C4-2B (cell line): Measurements from ENCODE around the gene CTSH.

Experiments
- H3K27ac ChIP-seq: fragments of 450-650 bp; 2 replicates; pipeline ENCODE4 v1.5.1; 2017
- ZFX ChIP-seq: fragments of 450-650 bp; IDR thresholded peaks from 2 replicates; pipeline ENCODE4 v1.6.1; 2017
- TF ChIP-seq, protein P1 (sequence below): fragments of 450-650 bp; conservative IDR thresholded peaks from 2 replicates; pipeline ENCODE4 v1.5.1; 2017; ENCODE audit warnings: mild to moderate bottlenecking

Gene CTSH

DNA sequence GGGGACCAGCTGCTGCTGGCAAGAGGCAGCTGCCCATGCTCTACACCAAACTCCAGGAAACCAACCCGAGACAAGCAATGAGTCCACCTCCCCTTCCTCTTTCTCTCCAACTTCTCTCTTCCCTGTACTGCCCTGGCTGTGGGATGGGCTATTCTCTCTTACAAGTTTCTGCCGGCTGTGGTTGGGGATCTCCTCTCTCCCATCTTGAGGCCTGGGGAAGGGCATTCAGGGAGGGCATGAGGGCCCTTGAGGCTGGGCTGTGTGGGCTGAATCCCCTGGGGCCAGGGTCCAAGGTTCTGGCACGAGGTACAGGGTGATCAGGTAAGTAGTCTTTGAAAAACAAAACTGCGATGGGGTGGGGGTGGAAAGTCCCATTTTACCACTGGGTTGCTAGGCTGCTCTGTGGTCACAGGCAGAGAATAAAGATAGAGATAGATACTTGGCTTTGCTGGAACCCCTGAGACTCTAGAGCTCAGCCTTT, 32.3 kb upstream of the CTSH start:
- no peak for TF ChIP-seq ZFX
- TF ChIP-seq, protein P1, sequence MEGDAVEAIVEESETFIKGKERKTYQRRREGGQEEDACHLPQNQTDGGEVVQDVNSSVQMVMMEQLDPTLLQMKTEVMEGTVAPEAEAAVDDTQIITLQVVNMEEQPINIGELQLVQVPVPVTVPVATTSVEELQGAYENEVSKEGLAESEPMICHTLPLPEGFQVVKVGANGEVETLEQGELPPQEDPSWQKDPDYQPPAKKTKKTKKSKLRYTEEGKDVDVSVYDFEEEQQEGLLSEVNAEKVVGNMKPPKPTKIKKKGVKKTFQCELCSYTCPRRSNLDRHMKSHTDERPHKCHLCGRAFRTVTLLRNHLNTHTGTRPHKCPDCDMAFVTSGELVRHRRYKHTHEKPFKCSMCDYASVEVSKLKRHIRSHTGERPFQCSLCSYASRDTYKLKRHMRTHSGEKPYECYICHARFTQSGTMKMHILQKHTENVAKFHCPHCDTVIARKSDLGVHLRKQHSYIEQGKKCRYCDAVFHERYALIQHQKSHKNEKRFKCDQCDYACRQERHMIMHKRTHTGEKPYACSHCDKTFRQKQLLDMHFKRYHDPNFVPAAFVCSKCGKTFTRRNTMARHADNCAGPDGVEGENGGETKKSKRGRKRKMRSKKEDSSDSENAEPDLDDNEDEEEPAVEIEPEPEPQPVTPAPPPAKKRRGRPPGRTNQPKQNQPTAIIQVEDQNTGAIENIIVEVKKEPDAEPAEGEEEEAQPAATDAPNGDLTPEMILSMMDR = no peak
- no peak overlapping the region for H3K27ac ChIP-seq

DNA sequence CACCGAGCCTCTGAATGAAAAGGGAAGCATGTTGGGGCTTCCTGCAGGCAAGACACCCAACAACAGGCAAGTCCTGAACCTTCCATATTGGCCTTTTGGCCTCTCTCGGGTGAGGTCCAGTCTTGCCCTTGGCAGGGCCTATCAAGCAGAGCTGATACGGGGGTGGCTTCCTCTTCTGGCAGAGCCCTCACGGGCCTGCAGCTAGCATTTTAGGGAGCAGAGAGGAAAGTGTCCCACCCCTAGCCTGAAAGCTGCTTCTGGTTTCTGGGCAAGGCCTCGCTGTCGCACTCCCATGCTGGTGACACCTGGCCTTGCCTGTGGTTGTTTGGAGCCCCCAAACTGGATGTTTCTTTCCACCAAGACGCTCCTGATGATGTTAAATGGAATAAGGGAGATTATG, 31.8 kb upstream of the CTSH start:
- no peak overlapping the region for H3K27ac ChIP-seq
- TF ChIP-seq, protein P1 = no peak
- no peak for TF ChIP-seq ZFX

DNA sequence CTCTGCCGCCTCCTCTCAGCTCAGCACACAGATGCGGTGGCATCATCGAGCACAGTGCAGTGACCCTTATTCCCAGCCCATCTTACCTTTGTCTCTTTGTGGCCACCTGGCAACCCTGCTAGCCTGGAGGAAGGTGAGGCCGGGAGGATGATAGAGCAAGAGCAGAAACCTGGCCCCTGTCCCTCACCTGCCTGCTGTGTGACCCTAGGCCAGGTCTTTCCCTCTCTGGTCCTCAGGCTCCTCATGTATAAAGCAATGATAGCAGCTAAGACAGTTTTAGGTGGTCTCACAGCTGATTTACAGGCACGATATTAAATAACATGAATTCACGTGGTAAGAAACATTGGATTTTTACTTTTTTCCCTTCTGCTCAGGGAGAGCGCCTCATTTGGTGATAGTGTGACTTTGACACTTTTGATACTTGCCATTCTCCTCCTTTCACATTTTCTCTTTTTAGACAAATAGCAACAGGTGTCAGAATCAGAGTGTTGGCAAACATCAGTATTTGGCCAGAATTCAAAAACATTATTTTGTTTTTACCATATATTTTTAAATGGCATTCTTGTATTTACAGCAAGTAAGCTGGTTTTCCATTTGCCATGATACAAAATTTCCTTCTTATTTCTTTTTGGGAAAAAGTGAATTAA, 29.5 kb upstream of the CTSH start:
- TF ChIP-seq, protein P1 = no peak
- no peak for TF ChIP-seq ZFX
- no peak overlapping the region for H3K27ac ChIP-seq

DNA sequence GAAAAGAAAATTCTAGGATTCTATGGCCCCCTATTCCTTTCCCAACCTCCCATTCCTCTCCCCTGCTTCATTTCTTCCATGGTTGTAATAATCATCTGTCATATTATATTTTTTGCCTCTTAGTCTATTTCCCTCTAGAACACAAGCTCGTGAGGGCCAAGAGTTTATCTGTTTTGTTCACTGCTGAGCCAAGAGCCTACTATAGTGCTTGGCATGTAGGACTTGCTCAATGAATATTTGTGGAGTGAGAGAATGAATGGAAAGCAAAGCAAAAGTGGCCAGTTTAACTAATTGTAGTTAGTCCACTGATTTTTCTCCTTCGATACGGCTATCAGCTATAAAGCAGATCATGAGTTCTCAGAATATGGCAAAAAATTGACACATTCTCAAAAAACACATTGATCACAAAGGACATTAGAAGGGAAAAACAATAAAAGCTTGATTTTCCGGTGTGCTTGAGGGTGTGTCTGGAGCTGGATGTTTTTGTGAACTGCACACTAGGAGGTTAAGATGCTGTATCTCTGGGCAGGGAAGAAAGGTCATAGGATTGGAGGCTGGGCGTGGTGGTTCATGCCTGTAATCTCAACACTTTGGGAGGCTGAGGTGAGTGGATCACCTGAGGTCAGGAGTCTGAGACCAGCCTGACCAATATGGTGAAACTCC, 25.0 kb upstream of the CTSH start:
- TF ChIP-seq ZFX = no peak
- TF ChIP-seq, protein P1 = no peak
- H3K27ac ChIP-seq = no peak overlapping the region

DNA sequence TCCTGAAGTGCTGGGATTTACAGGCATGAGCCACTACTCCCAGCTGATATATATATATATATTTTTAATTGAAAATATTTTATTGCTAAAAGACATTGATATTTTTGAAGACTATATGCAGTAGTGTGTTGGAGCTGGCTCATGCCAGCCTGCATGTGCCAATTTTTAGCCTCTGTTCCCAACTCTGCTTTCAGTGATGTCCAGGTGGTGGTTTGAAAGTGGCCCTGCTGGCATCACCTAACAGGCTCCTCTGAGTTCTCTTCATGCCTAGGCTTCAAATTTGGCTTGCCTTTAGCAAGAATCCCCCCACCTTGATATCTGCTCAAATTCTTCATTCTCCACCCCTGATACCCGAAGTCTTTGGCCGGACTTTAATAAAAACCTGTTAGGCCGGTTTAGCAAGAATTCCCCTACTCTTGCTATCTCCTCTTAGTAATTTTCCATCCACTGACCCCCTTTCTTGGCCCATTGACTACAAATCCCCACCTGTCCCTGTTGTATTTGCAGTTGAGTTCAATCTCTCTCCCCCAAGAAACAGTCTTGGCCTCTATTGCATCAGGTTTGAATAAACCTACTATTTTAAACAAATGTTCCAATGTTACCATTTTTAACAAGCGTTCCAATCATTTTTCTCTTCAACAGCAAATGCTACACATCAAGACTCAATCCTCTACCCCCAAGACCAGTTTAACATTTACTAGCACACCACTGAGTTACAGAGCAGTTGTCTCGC, 23.9 kb upstream of the CTSH start:
- TF ChIP-seq, protein P1 = no peak
- TF ChIP-seq ZFX = no peak
- H3K27ac ChIP-seq = no peak overlapping the region; the same call in 1 of the 2 replicates

DNA sequence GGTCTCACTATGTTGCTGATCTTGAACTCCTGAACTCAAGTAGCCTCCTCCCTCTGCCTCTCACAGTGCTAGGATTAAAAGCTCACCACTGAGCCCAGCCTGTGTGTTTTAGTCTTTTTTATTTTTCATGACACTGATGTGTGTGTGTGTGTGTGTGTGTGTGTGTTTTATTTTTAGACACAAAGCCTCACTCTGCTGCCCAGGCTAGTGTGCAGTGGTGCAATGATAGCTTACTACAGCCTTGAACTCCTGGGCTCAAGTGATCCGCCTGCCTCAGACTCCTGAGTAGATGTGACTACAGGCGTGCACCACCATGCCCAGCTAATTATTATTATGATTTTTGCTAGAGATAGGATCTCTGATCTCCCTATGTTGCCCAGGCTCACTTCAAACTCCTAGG, 23.3 kb upstream of the CTSH start:
- no peak for TF ChIP-seq ZFX
- TF ChIP-seq, protein P1 = no peak
- H3K27ac ChIP-seq = no peak overlapping the region

DNA sequence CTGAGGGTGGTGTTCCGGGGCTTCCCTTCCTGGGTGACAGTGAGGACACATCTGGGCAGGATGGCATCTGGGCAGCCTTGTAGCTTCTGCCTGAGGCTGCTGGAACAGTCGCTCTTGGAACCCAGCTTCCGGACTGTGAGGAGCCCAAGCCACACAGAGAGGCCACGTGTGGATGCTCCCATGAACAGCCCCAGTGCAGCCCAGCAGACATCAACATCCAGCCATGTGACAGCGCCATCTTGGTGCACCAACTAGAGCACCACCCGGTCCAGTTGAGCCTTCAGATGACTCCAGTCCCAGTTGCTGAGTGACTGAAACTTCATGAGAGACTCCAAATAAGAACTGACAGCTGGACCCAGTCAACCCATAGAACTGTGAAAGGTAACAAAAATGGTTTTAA, 15.5 kb upstream of the CTSH start:
- no peak overlapping the region for H3K27ac ChIP-seq
- TF ChIP-seq, protein P1 = no peak
- no peak for TF ChIP-seq ZFX
